GM21360 (cell line): ENCODE results near the gene PDF.
A peak's percentile ranks its signal among the peaks of the same experiment; 100 is the strongest.
"Not testable (repeated sequence)": the region's sequence is repeated elsewhere in the genome, so short reads cannot be mapped to it uniquely, and the experiment has no call there.

Experiments used
- ATAC-seq: cut with Tn5 transposase; IDR thresholded peaks from one replicate; pipeline ENCODE4 v1.9.1; 2021; ENCODE audit warnings: mild to moderate bottlenecking, moderate library complexity; ENCODE audit not compliant: unreplicated experiment

The PDF gene

DNA sequence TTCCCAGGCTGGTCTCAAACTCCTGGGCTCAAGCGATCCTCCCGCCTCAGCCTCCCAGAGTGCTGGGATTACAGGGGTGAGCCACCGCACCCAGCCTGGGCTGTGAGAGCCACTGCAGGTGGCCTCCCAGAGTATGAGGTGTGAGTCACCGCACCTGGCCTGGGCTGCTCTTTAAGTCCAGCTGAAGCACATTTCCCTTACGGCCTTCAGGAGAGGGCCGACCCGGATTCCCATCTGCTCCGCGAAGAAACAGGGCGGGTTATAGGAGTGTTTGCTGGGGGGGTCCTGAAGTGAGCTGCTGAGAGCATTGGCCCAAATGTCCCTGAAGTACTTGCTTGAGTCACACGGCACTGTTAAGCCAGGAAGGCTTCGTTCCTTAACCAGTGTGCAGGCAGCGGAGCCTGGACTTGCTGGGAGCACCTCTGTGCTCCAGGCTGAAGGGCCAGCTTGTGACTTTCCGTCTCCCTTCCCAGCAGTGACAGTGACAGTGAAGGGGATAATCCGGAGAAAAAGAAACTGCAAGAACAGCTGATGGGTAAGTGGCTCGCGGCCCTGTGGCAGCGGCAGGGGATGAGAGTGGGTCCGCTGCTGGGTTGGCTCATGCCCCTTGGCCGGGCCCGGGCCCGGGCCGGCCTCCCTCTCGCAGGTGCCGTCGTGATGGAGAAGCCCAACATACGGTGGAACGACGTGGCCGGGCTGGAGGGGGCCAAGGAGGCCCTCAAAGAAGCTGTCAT is 12.0 kb downstream of the PDF start:
- no peak for ATAC-seq

DNA sequence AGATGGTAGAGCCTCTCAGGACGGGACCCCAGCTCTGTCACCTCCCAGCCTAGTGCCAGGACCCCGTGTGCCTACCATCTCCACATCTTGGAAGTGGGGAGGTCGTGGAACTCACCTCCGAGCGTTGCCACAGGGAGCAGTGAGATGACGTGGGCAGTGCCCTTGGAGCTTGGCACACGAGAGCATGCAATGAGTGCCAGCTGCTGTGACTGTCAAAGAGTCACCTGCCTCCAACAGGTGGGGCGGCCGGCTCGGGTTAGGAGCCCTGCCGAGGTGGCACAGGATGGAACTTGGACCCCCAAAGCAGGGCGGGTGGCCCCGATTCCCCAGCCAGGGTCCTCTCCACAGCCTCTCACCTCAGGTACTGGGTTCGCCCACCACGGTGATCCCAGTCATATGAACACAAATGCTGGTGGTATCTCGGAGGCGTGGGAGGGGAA is 13.8 kb downstream of the PDF start:
- ATAC-seq = no peak

DNA sequence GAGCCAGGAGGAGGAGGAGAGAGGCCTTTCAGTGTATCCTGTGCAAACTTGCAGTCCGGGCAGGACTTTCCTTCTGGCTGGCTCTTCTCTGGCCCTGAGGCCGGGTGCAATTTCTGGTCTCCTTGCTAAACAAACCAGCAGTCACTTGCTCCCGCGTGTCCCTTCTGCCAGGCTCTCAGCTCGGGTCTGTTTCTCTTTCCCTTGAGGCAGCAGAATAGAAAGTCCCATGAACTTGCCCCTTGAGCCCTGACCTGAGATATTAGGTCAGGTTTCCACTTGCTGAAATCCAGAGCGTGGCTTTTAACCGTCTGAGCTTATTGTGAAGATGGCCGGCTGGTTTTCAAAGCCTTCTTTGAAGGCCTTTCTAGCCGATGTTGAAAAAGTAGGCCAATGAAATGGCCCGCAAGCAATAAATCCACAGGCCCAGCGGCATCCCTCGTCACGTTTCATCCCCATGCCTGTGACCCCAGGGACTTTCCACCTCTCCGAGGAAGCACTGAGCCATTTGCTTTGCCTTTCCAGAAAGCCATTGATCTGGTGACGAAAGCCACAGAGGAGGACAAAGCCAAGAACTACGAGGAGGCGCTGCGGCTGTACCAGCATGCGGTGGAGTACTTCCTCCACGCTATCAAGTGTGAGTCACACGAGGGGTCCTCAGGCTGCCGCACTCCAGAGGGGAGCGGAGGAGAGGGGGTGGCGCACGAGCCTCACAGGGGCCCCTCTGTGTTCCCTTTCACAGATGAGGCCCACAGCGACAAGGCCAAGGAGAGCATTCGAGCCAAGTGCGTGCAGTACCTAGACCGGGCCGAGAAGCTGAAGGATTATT is 14.7 kb downstream of the PDF start:
- ATAC-seq = no peak

DNA sequence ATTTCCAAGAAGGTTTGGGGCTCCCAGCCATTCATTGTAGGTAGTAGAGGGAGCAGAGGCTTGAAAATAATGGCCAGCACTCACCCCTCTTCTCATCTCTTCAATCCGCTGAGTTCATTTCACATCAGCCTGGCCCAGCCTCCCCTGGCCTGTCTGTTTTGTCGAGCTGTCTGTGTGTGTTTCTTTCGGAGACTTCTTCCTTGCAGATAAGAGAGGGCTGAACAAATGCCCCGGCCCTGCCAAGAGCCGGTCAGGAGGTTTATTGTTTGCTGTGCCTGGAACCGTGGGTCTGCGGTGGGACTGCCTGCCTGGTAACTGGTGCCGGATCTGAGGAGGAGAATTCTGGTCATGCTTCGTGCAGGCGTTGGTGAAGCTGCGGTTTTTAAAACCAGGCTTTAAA is 15.9 kb downstream of the PDF start:
- no peak for ATAC-seq

DNA sequence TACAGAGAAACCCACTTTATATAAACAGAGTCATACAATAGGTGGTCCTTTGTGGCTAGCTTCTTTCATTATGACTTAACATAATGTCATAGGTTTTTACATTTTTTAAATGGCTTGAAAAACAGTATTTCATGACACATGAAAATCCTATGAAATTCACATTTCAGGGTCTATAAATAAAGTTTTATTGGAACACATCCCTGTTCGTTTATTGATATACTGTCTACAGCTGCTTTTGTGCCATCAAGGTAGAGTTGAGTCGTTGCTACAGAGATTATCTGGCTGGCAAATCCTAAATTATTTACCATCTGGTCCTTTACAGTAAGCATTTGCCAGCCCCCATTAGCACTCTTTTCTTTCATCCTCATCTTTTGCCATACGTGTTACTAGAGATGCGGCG is 16.9 kb downstream of the PDF start:
- ATAC-seq = no peak

DNA sequence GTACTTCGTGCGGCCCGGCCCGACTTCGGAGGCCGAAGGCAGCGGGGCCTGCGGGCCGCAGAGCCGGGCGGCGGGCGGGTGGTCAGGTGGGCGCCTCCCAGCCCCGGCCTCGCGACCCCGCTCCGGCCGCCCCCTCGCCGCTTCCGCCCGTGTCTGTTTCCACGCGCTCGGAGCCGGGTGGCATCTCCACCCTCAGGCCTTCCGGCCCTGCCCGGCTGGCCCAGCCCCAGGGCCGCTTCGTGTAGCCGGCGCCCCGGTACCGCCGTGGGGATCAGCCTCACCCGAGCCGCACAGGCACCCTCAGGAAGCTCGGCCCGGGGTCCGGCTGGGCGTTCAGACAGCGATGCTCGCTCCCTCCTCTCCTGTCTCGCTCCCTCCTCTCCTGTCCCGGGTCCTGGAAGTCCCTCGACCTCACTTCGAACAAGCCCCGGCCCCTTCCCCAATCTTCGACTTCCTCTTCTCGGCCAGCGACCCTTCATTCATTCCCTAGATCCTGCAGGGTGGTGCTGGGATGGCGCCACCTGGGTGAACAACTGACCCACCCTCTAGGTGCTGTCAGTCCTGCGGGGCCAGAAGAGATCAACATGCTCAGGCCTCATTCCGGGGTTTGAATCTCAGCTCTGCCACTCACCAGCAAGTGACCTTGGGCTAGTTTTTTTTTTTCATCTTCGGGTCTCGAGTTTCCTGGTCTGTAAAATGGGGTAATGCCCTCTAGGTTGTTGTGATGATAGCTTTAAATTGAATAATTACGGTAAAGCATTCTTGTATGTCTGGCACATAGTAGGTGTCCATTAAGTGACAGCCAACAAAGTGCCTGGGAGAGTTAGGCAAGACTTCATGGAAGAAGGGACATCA is 18.6 kb downstream of the PDF start:
- peak; percentile 38 for ATAC-seq

DNA sequence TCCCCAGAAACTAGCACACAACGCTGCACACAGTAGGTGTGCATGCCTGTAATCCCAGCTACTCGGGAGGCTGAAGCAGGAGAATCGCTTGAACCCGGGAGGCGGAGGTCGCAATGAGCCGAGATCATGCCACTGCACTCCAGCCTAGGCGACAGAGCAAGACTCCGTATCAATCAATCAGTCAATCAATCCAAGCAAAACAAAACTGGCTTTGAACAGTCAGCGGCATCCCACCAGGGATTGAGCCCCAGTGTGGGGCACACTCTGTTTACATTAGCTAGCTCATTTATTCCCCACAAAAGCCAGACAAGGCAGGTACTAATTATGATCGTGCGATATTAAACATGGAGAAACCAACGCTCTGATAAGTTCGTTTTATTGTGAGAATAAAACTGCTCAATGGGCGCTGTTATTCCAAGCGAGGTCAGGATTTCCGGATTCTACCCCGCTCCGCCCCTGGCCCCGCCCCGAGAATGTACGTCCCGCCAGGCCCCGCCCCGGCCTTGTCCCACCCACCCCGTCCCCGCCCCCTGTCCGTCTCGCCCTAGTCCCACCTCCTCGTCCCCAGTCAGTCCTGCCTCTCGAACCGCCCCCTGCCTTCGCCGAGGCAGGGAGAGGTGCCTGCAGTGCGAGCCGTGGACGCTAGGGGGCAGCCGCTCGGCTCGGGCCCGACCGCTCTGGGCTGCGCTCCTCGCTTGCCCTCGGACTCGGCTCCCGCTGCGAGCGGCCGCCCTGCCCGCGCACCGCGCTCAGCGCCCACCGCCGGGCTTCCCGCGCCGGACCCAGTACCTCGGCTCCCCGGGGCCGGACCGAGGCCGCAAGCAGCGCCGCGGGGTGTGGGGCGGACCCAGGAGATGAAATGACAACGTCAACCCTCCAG is 19.5 kb downstream of the PDF start, which contains the start of gene VPS4A:
Gene VPS4A, plus strand, starts transcription at position 698 of the 880 bp plus-strand sequence. Its CDS starts 162 bp downstream, at position 860.
- peak; percentile 93 for ATAC-seq

DNA sequence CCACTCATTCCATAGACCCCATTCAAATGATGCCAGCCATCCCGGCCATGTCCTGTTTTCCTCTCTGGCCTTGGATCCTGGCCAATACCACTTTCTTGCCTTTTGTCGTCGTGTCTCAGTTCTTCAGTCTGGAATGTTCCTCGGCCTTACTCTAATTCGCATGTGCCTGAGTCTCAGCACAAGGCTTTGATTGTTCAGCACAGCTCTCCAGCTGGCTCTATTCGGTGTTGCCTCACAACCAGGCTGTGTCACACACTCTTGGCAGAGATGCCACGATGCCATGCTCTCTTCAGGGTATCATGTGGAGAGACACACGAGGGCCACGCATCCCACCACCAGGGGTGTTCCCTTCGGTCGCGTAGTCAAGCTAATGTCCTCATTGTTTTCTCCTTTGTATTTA is 21.1 kb downstream of the PDF start:
- ATAC-seq = no peak

DNA sequence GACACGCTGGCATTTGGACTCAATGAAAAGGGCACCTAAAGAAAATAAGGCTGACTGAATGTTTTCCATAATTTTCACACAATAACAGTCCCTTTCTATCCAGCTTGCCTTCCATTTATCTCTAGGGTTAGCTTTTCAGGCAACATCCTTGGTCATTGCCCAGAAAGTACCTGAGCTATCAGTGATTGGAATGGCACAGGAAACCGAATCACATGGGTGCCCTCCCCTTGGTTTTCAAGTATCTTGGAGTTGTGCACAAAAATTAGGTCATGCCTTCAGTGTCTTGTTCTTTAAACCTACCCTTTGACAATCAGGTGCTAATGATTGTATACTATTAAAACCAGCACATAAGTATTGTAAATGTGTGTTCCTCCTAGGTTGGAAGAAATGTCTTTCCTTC is 22.5 kb downstream of the PDF start:
- ATAC-seq = no peak

DNA sequence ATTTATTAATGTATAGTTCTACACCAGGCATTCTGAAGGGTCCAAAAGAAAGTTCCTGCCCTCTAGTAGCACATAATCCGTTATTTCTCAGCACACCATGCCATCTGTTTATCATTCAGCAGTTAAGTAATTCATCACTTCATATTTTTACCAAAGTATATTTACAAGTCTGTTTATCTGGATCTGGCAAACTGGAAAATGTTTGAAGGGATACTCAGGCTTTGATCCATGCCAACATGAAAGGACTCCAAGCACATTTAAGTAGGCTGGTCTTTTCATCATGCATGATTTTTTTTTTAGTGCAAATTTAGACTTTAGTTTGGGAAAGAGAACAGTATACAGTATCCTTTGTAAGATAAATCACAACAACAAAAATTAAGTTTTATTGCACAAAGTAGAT is 23.3 kb downstream of the PDF start:
- ATAC-seq = no peak

DNA sequence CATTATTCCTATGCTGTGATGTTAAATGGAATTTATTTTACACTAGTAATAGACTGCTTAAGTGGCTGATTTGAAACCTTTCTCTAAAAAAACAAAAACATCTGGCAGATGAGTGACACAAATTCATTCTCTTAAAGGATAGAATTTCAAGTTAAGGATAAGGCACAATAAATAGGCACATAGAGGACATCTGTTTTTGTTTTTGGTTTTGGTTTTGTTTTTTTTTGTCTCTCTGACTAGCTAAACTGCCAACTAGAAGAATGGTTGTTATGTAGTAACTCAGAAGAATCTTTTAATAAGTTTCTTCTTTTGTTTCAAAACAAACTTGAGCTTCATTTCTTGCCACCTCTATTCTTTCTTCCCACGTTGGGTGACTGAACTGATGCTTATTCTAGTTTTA is 24.4 kb downstream of the PDF start:
- no peak for ATAC-seq

DNA sequence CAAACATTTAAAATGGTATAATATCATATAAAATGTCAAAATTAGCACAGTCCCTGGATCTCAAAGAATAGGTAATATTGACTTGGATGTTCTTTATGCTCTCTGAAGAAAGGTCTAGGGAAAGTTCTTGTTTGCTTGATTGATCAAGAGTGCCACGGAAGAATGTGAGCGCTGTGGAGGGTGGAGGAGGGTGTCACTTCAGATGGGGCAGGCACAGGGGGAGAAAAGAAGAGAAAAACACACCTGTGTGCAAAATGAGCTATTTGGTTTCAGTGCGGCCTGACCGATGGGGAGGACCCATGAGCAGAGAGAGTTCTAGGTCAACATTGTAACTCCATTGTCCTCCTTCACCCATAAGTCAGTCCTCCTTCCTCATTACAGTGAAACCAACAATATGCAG is 28.1 kb downstream of the PDF start:
- no peak for ATAC-seq

DNA sequence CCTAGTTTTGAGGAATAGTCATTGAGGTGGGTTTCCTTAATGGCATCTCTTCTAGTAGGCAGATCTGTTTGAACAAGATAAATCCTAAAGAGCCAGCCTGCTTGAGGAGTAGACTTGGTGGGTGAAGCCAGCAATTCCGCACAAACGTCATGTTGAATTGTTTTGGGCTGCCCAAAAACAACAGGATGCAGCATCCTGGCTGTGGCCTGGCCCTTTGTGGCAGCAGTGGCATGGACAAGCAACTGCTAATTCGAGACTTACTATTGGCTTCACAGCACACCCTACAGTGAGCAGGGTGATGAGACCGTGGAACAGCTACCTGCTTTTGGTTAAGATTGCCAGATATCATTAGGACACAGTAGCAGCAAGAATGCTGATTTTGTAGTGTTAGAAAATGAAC is 28.5 kb downstream of the PDF start:
- ATAC-seq = no peak

DNA sequence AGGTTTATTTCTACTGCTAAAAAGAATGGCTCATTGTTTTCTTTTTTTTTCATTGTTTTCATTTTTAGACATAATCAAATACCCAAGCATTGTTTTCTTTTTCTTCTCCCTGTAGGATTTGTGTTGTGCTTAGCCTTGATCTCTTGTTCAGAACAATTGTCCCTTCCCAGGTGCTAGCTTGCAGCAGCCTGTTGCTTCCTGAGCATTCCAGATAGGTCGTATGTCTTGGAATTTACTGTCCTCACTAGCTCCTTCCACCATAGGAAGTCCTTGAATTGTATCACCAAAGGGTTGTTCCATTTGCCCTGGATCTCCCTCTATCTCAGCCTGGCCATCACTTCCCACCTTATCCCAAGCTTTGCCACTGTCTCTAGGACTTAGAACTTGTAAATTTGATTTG is 29.2 kb downstream of the PDF start:
- ATAC-seq = no peak

DNA sequence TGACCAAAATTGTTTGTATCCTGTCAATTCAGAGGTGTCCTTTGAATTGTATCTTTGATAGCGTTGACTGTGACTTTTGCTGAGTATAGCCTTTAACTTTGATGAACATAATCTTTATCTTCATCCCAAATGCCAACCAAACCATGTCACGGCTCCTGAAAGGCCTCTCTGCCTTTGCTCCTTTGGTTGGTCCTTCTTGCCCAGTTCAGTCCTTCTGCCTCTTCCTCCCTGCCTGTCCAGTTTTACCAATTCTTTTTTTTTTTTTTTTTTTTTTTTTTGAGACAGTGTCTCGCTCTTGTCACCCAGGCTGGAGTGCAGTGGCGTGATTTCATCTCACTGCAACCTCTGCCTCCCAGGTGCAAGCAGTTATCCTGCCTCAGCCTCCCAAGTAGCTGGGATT is 32.1 kb downstream of the PDF start:
- no peak for ATAC-seq

DNA sequence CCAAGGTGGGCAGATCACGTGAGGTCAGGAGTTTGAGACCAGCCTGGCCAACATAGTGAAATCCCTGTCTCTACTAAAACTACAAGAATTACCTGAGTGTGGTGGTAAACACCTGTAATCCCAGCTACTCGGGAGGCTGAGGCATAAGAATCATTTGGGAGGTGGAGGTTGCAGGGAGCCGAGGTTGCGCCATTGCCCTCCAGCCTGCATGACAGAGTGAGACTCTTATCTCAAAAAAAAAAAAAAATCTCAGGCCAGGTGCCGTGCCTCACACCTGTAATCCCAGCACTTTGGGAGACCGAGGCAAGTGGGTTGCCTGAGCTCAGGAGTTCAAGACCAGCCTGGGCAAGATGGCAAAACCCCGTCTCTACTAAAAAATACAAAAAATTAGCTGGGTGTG is 33.6 kb downstream of the PDF start:
- ATAC-seq = not testable (repeated sequence)

DNA sequence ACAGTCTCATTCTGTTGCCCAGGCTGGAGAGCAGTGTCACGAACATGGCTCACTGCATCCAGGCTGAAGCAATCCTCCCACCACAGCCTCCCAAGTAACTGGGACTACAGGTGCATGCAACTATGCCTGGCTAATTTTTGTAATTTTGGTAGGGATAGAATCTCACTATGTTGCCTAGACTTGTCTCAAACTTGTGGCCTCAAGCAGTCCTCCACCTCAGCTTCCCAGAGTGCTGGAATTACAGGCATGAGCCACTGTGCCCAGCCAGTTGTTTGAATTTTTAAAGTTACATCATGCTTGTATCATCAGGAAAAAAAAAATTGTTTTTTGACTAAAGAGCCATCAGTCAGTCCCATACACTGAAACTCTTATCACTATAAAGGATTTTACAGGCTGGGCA is 36.3 kb downstream of the PDF start:
- ATAC-seq = no peak

DNA sequence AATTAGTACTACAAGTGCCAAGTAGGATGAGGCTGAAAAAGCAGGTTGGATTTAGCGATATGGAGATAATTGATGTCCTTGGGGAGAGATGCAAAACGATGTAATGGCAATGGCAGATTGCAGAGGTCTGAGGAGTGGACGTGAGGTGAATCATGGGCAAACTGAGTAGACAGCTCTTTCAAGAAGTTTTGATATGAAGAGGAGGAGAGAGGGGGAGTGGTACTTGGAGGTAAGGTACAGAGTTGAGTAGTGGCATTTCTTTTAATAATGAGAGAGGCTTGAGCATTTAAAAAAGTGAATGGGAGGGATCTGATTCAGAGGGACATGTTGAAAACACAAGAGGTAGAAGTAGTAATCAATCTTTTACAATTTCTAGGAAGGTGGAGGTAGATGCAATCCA is 37.0 kb downstream of the PDF start:
- ATAC-seq = no peak

DNA sequence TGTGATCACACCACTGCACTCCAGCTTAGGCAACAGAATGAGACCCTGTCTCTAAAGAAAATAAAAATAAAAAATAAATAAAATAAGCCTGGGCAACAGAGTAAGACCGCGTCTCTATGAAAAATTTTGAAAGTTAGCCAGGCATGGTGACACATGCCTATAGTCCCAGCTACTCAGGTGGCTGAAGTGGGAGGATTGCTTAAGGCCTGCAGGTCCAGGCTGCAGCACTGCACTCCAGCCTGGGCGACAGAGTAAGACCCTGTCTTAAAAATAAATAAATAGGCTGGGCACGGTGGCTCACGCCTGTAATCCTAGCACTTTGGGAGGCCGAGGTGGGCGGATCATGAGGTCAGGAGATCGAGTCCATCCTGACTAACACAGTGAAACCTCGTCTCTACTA is 38.7 kb downstream of the PDF start:
- ATAC-seq = not testable (repeated sequence)

DNA sequence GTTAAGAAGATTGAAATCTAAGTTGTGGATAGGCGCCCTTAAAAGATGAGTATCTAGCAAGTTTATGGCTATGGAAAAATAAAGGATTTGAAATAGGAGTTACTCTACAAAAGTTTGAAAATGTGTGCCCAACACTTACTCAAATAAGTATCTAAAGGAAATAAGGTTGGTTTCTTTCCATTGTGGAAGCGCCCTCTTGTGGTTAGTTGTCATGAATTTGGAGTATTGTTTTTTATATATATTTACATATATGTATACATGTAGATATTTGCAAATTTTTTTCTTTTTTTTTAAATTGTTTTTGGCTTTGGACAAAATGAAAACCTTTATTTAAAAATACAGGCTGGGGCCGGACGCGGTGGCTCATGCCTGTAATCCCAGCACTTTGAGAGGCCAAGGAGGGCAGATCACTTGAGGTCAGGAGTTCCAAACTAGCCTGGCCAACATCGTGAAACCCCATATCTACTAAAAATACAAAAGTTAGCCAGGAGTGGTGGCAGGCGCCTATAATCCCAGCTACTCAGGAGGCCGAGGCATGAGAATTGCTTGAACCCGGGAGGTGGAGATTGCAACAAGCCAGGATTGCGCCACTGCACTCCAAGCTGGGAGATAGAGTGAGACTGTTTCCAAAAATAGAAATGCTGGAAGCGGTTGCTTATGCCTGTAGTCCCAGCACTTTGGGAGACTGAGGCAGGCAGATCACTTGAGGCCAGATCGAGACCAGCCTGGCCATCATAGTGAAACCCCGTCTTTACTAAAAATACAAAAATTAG is 43.3 kb downstream of the PDF start:
- no peak for ATAC-seq
